ENCODE data around the gene PTPN9. TPM values are rescaled to one million over a fixed set of nuclear protein-coding genes. Genes with fewer than 3 reads are reported as not detected.

PTPN9 gene
- total and polyA plus RNA-seq, 10 of the 15 experiments (the other 5 are each of a cell fraction or from before 2014, with no cell fraction given): 7.8 to 29.1 (median 18.5) TPM

DNA sequence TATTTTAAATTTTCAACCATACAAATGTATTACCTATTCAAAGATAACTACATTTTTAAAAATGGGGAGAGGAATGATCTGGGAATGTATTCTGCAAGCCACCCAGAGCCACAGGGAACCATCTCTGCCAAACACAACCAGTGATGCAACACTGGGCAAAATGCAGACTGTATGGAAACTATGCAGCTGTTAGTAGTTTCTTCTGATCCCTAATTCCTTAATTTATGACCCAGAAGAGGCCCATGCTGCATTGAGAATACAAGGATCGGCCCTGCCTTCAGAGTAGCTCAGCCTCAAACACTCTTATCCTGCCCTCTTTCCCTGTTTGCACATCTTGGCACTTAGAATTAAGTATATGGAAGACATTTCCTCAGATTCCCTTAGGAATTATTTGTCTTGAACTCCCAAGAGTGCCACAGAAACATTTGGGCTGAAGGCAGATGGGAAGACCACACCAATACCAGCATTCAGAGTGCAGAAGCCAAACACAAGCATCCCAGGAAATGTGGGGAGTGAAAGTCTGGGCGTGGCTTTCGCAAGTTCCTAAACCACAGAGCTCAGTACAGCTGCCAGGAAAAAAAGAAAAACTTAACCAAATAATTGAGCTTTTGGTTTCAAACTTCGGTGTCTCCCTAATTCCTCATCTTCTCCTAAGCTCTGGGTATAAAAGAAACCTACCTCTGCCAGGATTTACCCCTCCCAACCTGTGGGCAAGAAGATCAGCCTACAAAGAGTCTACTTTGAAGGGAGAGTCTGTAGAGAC lies 41.1 kb upstream of the PTPN9 start:
- intact Hi-C loops (cut with micrococcal nuclease; ENCODE audit: unreplicated experiment): no loop called here
- ChIA-PET RAD21 (ENCODE audit: unreplicated experiment) (interaction anchor here (1.4 kb wide), 1 partner anchor 168 kb away, joined by 3 read pairs; the partner anchor contains the start of gene SIN3A), CTCF (interaction anchor here (0.7 to 2.4 kb wide), 4 partner anchors 18 to 253 kb away, joined by 3 to 11 read pairs (median 5); partner anchors contain the start of gene SNX33), POLR2A (no interaction called here), SMC1A (ENCODE audit: uncharacterized antibody, unreplicated experiment) (interaction anchor here (0.7 to 1.8 kb wide), 4 partner anchors 13 to 230 kb away, joined by 3 to 5 read pairs (median 3); partner anchors contain the start of gene IMP3)
- Histone ChIP-seq H2AFZ (ENCODE audit: control insufficient read depth, low read depth, low read length) (no peak overlapping the region), H3K4me2 (ENCODE audit: control insufficient read depth, insufficient read depth) (no peak overlapping the region), H3K79me2 (ENCODE audit: control insufficient read depth, insufficient read depth, low read length) (peaks cover 6% of the 10 kb centered on the region), H3K4me1 (ENCODE audit: control insufficient read depth, insufficient read depth, low read length) (no peaks in the 10 kb centered on the region), H3K27me3 (replicated peaks in 1 of 2; ENCODE audit: control insufficient read depth in 2 of 2, insufficient read depth in 2 of 2, low read length in 1 of 2) (no peaks in the 10 kb centered on the region), H3K36me3 (ENCODE audit: control insufficient read depth in 2 of 2, insufficient read depth in 2 of 2, low read length in 1 of 2) (peaks cover 6 to 16% of the 10 kb centered on the region in 2 experiments; a peak in 3 of 4 replicates), H3K9me3 (replicated peaks; ENCODE audit: control insufficient read depth, insufficient read depth, low read length) (no peaks in the 10 kb centered on the region), H3K4me3 (no peak overlapping the region), H3K9ac (ENCODE audit: control insufficient read depth, insufficient read depth, low read length) (no peak overlapping the region), H3K27ac (ENCODE audit: control insufficient read depth, insufficient read depth) (no peak overlapping the region), H4K20me1 (ENCODE audit: control insufficient read depth, insufficient read depth) (no peaks in the 10 kb centered on the region)
- TF ChIP-seq, protein P1, sequence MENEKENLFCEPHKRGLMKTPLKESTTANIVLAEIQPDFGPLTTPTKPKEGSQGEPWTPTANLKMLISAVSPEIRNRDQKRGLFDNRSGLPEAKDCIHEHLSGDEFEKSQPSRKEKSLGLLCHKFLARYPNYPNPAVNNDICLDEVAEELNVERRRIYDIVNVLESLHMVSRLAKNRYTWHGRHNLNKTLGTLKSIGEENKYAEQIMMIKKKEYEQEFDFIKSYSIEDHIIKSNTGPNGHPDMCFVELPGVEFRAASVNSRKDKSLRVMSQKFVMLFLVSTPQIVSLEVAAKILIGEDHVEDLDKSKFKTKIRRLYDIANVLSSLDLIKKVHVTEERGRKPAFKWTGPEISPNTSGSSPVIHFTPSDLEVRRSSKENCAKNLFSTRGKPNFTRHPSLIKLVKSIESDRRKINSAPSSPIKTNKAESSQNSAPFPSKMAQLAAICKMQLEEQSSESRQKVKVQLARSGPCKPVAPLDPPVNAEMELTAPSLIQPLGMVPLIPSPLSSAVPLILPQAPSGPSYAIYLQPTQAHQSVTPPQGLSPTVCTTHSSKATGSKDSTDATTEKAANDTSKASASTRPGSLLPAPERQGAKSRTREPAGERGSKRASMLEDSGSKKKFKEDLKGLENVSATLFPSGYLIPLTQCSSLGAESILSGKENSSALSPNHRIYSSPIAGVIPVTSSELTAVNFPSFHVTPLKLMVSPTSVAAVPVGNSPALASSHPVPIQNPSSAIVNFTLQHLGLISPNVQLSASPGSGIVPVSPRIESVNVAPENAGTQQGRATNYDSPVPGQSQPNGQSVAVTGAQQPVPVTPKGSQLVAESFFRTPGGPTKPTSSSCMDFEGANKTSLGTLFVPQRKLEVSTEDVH (IDR thresholded peaks at IDR 0.05; ENCODE audit: low read depth, partially characterized antibody): no peak
- no peak for TF ChIP-seq SUZ12 (IDR thresholded peaks at IDR 0.05; ENCODE audit: unreplicated experiment)
- no peak for TF ChIP-seq SUPT20H (IDR thresholded peaks at IDR 0.05; ENCODE audit: borderline replicate concordance, control insufficient read depth, low read depth, low read length)
- TF ChIP-seq, protein P2, sequence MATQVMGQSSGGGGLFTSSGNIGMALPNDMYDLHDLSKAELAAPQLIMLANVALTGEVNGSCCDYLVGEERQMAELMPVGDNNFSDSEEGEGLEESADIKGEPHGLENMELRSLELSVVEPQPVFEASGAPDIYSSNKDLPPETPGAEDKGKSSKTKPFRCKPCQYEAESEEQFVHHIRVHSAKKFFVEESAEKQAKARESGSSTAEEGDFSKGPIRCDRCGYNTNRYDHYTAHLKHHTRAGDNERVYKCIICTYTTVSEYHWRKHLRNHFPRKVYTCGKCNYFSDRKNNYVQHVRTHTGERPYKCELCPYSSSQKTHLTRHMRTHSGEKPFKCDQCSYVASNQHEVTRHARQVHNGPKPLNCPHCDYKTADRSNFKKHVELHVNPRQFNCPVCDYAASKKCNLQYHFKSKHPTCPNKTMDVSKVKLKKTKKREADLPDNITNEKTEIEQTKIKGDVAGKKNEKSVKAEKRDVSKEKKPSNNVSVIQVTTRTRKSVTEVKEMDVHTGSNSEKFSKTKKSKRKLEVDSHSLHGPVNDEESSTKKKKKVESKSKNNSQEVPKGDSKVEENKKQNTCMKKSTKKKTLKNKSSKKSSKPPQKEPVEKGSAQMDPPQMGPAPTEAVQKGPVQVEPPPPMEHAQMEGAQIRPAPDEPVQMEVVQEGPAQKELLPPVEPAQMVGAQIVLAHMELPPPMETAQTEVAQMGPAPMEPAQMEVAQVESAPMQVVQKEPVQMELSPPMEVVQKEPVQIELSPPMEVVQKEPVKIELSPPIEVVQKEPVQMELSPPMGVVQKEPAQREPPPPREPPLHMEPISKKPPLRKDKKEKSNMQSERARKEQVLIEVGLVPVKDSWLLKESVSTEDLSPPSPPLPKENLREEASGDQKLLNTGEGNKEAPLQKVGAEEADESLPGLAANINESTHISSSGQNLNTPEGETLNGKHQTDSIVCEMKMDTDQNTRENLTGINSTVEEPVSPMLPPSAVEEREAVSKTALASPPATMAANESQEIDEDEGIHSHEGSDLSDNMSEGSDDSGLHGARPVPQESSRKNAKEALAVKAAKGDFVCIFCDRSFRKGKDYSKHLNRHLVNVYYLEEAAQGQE (IDR thresholded peaks at IDR 0.05; ENCODE audit: low read depth, low read length): no peak
- TF ChIP-seq, protein P3, sequence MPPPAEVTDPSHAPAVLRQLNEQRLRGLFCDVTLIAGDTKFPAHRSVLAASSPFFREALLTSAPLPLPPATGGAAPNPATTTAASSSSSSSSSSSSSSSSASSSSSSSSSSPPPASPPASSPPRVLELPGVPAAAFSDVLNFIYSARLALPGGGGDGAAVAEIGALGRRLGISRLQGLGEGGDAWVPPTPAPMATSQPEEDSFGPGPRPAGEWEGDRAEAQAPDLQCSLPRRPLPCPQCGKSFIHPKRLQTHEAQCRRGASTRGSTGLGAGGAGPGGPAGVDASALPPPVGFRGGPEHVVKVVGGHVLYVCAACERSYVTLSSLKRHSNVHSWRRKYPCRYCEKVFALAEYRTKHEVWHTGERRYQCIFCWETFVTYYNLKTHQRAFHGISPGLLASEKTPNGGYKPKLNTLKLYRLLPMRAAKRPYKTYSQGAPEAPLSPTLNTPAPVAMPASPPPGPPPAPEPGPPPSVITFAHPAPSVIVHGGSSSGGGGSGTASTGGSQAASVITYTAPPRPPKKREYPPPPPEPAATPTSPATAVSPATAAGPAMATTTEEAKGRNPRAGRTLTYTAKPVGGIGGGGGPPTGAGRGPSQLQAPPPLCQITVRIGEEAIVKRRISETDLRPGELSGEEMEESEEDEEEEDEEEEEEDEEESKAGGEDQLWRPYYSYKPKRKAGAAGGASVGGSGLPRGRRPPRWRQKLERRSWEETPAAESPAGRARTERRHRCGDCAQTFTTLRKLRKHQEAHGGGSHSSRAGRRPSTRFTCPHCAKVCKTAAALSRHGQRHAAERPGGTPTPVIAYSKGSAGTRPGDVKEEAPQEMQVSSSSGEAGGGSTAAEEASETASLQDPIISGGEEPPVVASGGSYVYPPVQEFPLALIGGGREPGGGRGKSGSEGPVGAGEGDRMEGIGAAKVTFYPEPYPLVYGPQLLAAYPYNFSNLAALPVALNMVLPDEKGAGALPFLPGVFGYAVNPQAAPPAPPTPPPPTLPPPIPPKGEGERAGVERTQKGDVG (CRISPR knock-in tag; IDR thresholded peaks at IDR 0.05): no peak
- TF ChIP-seq TBL1XR1 (IDR thresholded peaks at IDR 0.05; ENCODE audit: low read depth, low read length): no peak
- TF ChIP-seq SP1 (IDR thresholded peaks at IDR 0.05; ENCODE audit: low read depth, low read length): no peak
- FAIRE-seq (no peak), ATAC-seq (no peak), DNase-seq (ENCODE audit: low read depth, low spot score) (no peak)
- 66% methylated on average over 4 of the region's 4 CpGs for WGBS (ENCODE audit: insufficient coverage, insufficient replicate concordance, low lambda C conversion rate, missing lambda C conversion rate)
- no TSS peak for BruUV-seq (replicated peaks)
- in situ Hi-C loops (cut with MboI): loop anchor here (5.0 kb wide), 1 partner anchor 163 kb away; no protein-coding TSS in a partner anchor
